Measurements from ENCODE around the gene FBN1. TPM values are rescaled to one million over a fixed set of nuclear protein-coding genes. Genes with fewer than 3 reads are reported as not detected.

The FBN1 gene
- total RNA-seq, 1 experiment from 2014 or later, result 6.7 TPM

- ChIA-PET POLR2A (ENCODE audit: unreplicated experiment) (no interaction called here), CTCF (no interaction called here)
- no TSS peak for BruUV-seq (replicated peaks)
- intact Hi-C loops (cut with micrococcal nuclease), result no loop called here
- Histone ChIP-seq H3K9ac (ENCODE audit: low read length) (no peak overlapping the region), H3K9me3 (ENCODE audit: low read length) (no peaks in the 10 kb centered on the region), H3F3A (ENCODE audit: low read length, unreplicated experiment) (no peaks in the 10 kb centered on the region), H2AFZ (ENCODE audit: low read length) (no peak overlapping the region), H3K27me3 (ENCODE audit: low read length) (no peaks in the 10 kb centered on the region), H3K4me3 (ENCODE audit: low read length) (no peak overlapping the region), H3K79me2 (ENCODE audit: low read length) (no peaks in the 10 kb centered on the region), H3K9me2 (replicated peaks; ENCODE audit: low read length) (no peaks in the 10 kb centered on the region), H3K4me1 (ENCODE audit: insufficient read depth, low read length) (peaks cover 20% of the 10 kb centered on the region), H4K20me1 (ENCODE audit: low read length) (no peaks in the 10 kb centered on the region), H3K27ac (ENCODE audit: low read length) (no peak overlapping the region), H3K4me2 (ENCODE audit: low read length) (no peak overlapping the region), H3K36me3 (ENCODE audit: low read depth, low read length) (no peaks in the 10 kb centered on the region)
- TF ChIP-seq EZH2phosphoT487 (IDR thresholded peaks at IDR 0.05; ENCODE audit: borderline replicate concordance, low read length) (no peak), EZH2 (IDR thresholded peaks at IDR 0.05; ENCODE audit: low read length, unreplicated experiment) (no peak)
- TF ChIP-seq, protein P1, sequence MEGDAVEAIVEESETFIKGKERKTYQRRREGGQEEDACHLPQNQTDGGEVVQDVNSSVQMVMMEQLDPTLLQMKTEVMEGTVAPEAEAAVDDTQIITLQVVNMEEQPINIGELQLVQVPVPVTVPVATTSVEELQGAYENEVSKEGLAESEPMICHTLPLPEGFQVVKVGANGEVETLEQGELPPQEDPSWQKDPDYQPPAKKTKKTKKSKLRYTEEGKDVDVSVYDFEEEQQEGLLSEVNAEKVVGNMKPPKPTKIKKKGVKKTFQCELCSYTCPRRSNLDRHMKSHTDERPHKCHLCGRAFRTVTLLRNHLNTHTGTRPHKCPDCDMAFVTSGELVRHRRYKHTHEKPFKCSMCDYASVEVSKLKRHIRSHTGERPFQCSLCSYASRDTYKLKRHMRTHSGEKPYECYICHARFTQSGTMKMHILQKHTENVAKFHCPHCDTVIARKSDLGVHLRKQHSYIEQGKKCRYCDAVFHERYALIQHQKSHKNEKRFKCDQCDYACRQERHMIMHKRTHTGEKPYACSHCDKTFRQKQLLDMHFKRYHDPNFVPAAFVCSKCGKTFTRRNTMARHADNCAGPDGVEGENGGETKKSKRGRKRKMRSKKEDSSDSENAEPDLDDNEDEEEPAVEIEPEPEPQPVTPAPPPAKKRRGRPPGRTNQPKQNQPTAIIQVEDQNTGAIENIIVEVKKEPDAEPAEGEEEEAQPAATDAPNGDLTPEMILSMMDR (conservative IDR thresholded peaks at IDR 0.05; ENCODE audit: low read depth, low read length), result no peak
- no peak for DNase-seq
- ATAC-seq, result no peak
Measured at GRCh38 chr15:48426941-48427340, 218.6 kb downstream of the FBN1 start.

DNA sequence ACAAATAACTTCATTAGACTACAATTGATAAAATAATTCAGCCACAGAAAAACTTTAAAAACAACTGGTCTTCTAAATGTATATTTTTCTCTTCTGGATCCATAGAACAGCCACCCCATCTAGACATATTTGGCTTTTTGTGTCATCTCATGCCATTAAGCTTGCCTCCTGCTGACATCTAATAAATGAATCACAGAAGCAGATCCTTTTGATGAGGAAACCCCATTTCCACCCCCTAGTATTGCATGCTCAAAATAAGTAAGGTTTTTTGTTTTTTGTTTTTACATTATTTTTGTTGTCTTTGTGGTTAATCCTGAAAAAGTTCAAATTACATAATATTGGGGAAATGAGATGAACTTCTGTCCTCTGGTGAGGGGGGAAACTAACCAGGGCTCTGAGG lies 219.5 kb downstream of the FBN1 start:
- Histone ChIP-seq H3K79me2 (ENCODE audit: low read length) (no peaks in the 10 kb centered on the region), H3K4me2 (ENCODE audit: low read length) (no peak overlapping the region), H3K4me1 (ENCODE audit: insufficient read depth, low read length) (peaks cover 20% of the 10 kb centered on the region), H3K9me2 (replicated peaks; ENCODE audit: low read length) (no peaks in the 10 kb centered on the region), H3F3A (ENCODE audit: low read length, unreplicated experiment) (no peaks in the 10 kb centered on the region), H3K27me3 (ENCODE audit: low read length) (no peaks in the 10 kb centered on the region), H4K20me1 (ENCODE audit: low read length) (no peaks in the 10 kb centered on the region), H3K9ac (ENCODE audit: low read length) (no peak overlapping the region), H2AFZ (ENCODE audit: low read length) (no peak overlapping the region), H3K36me3 (ENCODE audit: low read depth, low read length) (no peaks in the 10 kb centered on the region), H3K4me3 (ENCODE audit: low read length) (no peak overlapping the region), H3K27ac (ENCODE audit: low read length) (no peak overlapping the region), H3K9me3 (ENCODE audit: low read length) (no peaks in the 10 kb centered on the region)
- ChIA-PET POLR2A (ENCODE audit: unreplicated experiment) (interaction anchor here (0.7 kb wide), 1 partner anchor 54 kb away, joined by 6 read pairs; no protein-coding TSS in a partner anchor), CTCF (no interaction called here)
- BruUV-seq (replicated peaks), result no TSS peak
- no peak for TF ChIP-seq EZH2phosphoT487 (IDR thresholded peaks at IDR 0.05; ENCODE audit: borderline replicate concordance, low read length)
- no peak for TF ChIP-seq EZH2 (IDR thresholded peaks at IDR 0.05; ENCODE audit: low read length, unreplicated experiment)
- TF ChIP-seq, protein P1 (conservative IDR thresholded peaks at IDR 0.05; ENCODE audit: low read depth, low read length), result no peak
- no peak for ATAC-seq
- no peak for DNase-seq
- intact Hi-C loops (cut with micrococcal nuclease), result no loop called here

DNA sequence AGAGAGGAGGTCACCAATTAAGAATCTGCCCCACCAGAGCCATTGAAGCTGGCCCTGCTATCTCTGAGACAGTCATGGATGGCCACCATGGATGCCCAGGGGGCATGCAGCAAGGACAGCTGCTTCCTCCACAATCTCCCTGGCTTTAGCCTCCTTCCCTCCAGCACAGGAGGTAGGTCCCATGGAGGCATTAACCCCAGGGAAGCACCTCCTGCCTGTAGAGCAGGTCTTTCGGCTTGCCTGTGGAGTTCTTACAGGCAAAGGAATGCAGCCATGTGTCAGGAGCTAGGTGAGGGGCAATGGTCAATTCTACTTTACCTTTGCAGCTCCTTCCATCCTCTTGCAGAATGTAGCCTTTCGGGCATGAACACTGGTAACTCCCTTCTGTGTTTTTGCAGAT lies 220.5 kb downstream of the FBN1 start:
- Histone ChIP-seq H3K4me3 (ENCODE audit: low read length) (no peak overlapping the region), H3K9me3 (ENCODE audit: low read length) (no peaks in the 10 kb centered on the region), H3K27me3 (ENCODE audit: low read length) (no peaks in the 10 kb centered on the region), H2AFZ (ENCODE audit: low read length) (no peak overlapping the region), H3K4me1 (ENCODE audit: insufficient read depth, low read length) (peaks cover 20% of the 10 kb centered on the region), H3K79me2 (ENCODE audit: low read length) (no peaks in the 10 kb centered on the region), H3K27ac (ENCODE audit: low read length) (no peak overlapping the region), H4K20me1 (ENCODE audit: low read length) (no peaks in the 10 kb centered on the region), H3K9ac (ENCODE audit: low read length) (no peak overlapping the region), H3K36me3 (ENCODE audit: low read depth, low read length) (no peaks in the 10 kb centered on the region), H3F3A (ENCODE audit: low read length, unreplicated experiment) (no peaks in the 10 kb centered on the region), H3K4me2 (ENCODE audit: low read length) (no peak overlapping the region), H3K9me2 (replicated peaks; ENCODE audit: low read length) (no peaks in the 10 kb centered on the region)
- no TSS peak for BruUV-seq (replicated peaks)
- intact Hi-C loops (cut with micrococcal nuclease), result no loop called here
- POLR2A ChIA-PET (ENCODE audit: unreplicated experiment), result no interaction called here
- ATAC-seq (no peak), DNase-seq (no peak)
- TF ChIP-seq, protein P1 (conservative IDR thresholded peaks at IDR 0.05; ENCODE audit: low read depth, low read length), result no peak
- TF ChIP-seq EZH2phosphoT487 (IDR thresholded peaks at IDR 0.05; ENCODE audit: borderline replicate concordance, low read length) (no peak), EZH2 (IDR thresholded peaks at IDR 0.05; ENCODE audit: low read length, unreplicated experiment) (no peak)
- CTCF ChIA-PET, result no interaction called here
